IMR-90 (cell line): ENCODE data around the gene ARMH2. TPM values are rescaled to one million over a fixed set of nuclear protein-coding genes. Genes with fewer than 3 reads are reported as not detected.

Source experiments
- ATAC-seq: fragments of 200-7000 bp; cut with Tn5 transposase; 2 replicates; pipeline ENCODE4 v1.9.1; 2020; ENCODE audit warnings: low read depth, mild to moderate bottlenecking, moderate library complexity
- BruUV-seq: library from RNA; stranded (reverse); fragments of 400-500 nt; replicated peaks from 2 replicates; lab custom pipeline; 2021; lab: Mats Ljungman, UMichigan
- CTCF ChIA-PET: fragments of 300-600 bp; formaldehyde crosslinking; extraction: SDS; loops from one replicate; lab custom pipeline; 2021; ENCODE audit warnings: antibody characterized with exemption; lab: Yijun Ruan, JAX
- POLR2A ChIA-PET: fragments of 300-600 bp; sonication (Branson Sonifier 250); formaldehyde crosslinking; loops from one replicate; lab custom pipeline; 2022; ENCODE audit warnings: antibody characterized with exemption; ENCODE audit not compliant: unreplicated experiment; lab: Charles Lee
- DNase-seq: peaks from one replicate; pipeline ENCODE4 v3.0.0; 2013
- H2AFZ ChIP-seq: replicated peaks from 2 replicates; pipeline ENCODE3; 2013; ENCODE audit warnings: low read length, mild to moderate bottlenecking; ENCODE audit not compliant: poor library complexity
- H2AK5ac ChIP-seq: 2 replicates; pipeline ENCODE4 v1.6.1; 2013; ENCODE audit warnings: low read depth, low read length, inconsistent platforms
- H2AK9ac ChIP-seq: replicated peaks from 2 replicates; pipeline ENCODE3; 2013; ENCODE audit warnings: mild to moderate bottlenecking, low read depth, low read length, moderate library complexity; ENCODE audit not compliant: poor library complexity
- H2BK120ac ChIP-seq: 2 replicates; pipeline ENCODE4 v1.6.1; 2013; ENCODE audit warnings: low read depth, low read length, inconsistent platforms
- H2BK15ac ChIP-seq: 3 replicates; pipeline ENCODE4 v1.6.1; 2013; ENCODE audit warnings: low read depth, low read length, inconsistent platforms
- H2BK20ac ChIP-seq: 2 replicates; pipeline ENCODE4 v1.6.1; 2013; ENCODE audit warnings: low read depth, mild to moderate bottlenecking, inconsistent platforms, low read length, moderate library complexity
- H2BK5ac ChIP-seq: 2 replicates; pipeline ENCODE4 v1.6.1; 2013; ENCODE audit warnings: mild to moderate bottlenecking, low read depth, low read length, inconsistent platforms; ENCODE audit not compliant: poor library complexity, severe bottlenecking
- H3K14ac ChIP-seq: replicated peaks from 2 replicates; pipeline ENCODE4 v1.6.1; 2013; ENCODE audit warnings: low read depth, low read length, inconsistent platforms
- H3K18ac ChIP-seq: 2 replicates; pipeline ENCODE4 v1.6.1; 2013; ENCODE audit warnings: low read depth, low read length, control low read depth
- H3K23ac ChIP-seq: 2 replicates; pipeline ENCODE4 v1.6.1; 2013; ENCODE audit warnings: low read depth, low read length, inconsistent platforms
- H3K27ac ChIP-seq: 2 replicates; pipeline ENCODE4 v1.5.1; 2013; ENCODE audit warnings: mild to moderate bottlenecking, control low read depth, low read length; ENCODE audit not compliant: insufficient read depth
- H3K27me3 ChIP-seq: 2 replicates; pipeline ENCODE4 v1.6.1; 2013; ENCODE audit warnings: low read length; ENCODE audit not compliant: control insufficient read depth, insufficient read depth
- H3K36me3 ChIP-seq: 2 replicates; pipeline ENCODE4 v1.6.1; 2013; ENCODE audit warnings: low read length, mixed read lengths; ENCODE audit not compliant: control insufficient read depth, insufficient read depth
- H3K4ac ChIP-seq: 2 replicates; pipeline ENCODE4 v1.6.1; 2013; ENCODE audit warnings: low read depth, low read length, inconsistent platforms
- H3K4me1 ChIP-seq: 2 replicates; pipeline ENCODE4 v1.6.1; 2013; ENCODE audit warnings: low read length, mixed read lengths; ENCODE audit not compliant: control insufficient read depth, insufficient read depth
- H3K4me2 ChIP-seq: 2 replicates; pipeline ENCODE4 v1.6.1; 2013; ENCODE audit warnings: low read depth, mild to moderate bottlenecking, control low read depth, low read length, moderate library complexity
- H3K4me3 ChIP-seq: 2 replicates; pipeline ENCODE4 v1.5.1; 2013; ENCODE audit warnings: low read depth, mild to moderate bottlenecking, control low read depth, low read length, moderate library complexity; ENCODE audit not compliant: insufficient read depth
- H3K56ac ChIP-seq: 2 replicates; pipeline ENCODE4 v1.6.1; 2013; ENCODE audit warnings: low read length, inconsistent platforms; ENCODE audit not compliant: insufficient read depth; ENCODE audit errors: extremely low read depth
- H3K79me1 ChIP-seq, 2 experiments: 2 replicates each; pipeline ENCODE4 v1.6.1; 2013; ENCODE audit warnings: low read length in 2 of 2, inconsistent platforms in 1 of 2, low read depth in 1 of 2
- H3K9ac ChIP-seq: 2 replicates; pipeline ENCODE4 v1.6.1; 2013; ENCODE audit warnings: low read depth, low read length, control low read depth
- H3K9me1 ChIP-seq: 2 replicates; pipeline ENCODE4 v1.6.1; 2013; ENCODE audit warnings: low read length, inconsistent platforms; ENCODE audit not compliant: insufficient read depth
- H3K9me3 ChIP-seq: 2 replicates; pipeline ENCODE4 v1.6.1; 2013; ENCODE audit warnings: low read length; ENCODE audit not compliant: control insufficient read depth, insufficient read depth
- H4K20me1 ChIP-seq: 2 replicates; pipeline ENCODE4 v1.6.1; 2013; ENCODE audit warnings: low read length, inconsistent platforms; ENCODE audit not compliant: insufficient read depth
- H4K5ac ChIP-seq: 2 replicates; pipeline ENCODE4 v1.6.1; 2013; ENCODE audit warnings: mild to moderate bottlenecking, low read depth, low read length, control low read depth
- H4K8ac ChIP-seq, 2 experiments: 2 replicates each; pipeline ENCODE4 v1.6.1; 2013; ENCODE audit warnings: low read depth in 2 of 2, low read length in 2 of 2, control low read depth in 1 of 2, inconsistent platforms in 1 of 2
- H4K91ac ChIP-seq: 2 replicates; pipeline ENCODE4 v1.6.1; 2013; ENCODE audit warnings: low read depth, low read length, inconsistent platforms; ENCODE audit not compliant: insufficient read depth
- CHD1 ChIP-seq: IDR thresholded peaks from 2 replicates; pipeline ENCODE4 v1.6.1; 2012; ENCODE audit warnings: low read depth, low read length, improper control_type of control experiment
- MAFK ChIP-seq: IDR thresholded peaks from 2 replicates; pipeline ENCODE4 v1.6.1; 2012; ENCODE audit warnings: low read depth, low read length, improper control_type of control experiment
- MAZ ChIP-seq: IDR thresholded peaks from 2 replicates; pipeline ENCODE4 v1.6.1; 2012; ENCODE audit warnings: low read depth, mild to moderate bottlenecking, low read length, improper control_type of control experiment, moderate library complexity, borderline replicate concordance
- MXI1 ChIP-seq: IDR thresholded peaks from 2 replicates; pipeline ENCODE4 v1.6.1; 2012; ENCODE audit warnings: low read depth, mild to moderate bottlenecking, low read length, moderate library complexity, borderline replicate concordance
- RAD21 ChIP-seq: IDR thresholded peaks from 2 replicates; pipeline ENCODE4 v1.6.1; 2012; ENCODE audit warnings: low read length, improper control_type of control experiment
- RCOR1 ChIP-seq: IDR thresholded peaks from 2 replicates; pipeline ENCODE4 v1.6.1; 2012; ENCODE audit warnings: mild to moderate bottlenecking, low read length, improper control_type of control experiment; ENCODE audit not compliant: insufficient replicate concordance
- SMC3 ChIP-seq: fragments of 150-350 bp; IDR thresholded peaks from 2 replicates; pipeline ENCODE4 v1.6.1; 2016; ENCODE audit warnings: low read depth, mild to moderate bottlenecking, antibody characterized with exemption, low read length, moderate library complexity
- USF2 ChIP-seq: fragments of 150-350 bp; IDR thresholded peaks from 2 replicates; pipeline ENCODE4 v1.6.1; 2017; ENCODE audit warnings: mild to moderate bottlenecking, antibody characterized with exemption, low read length, low read depth
- WGBS, 2 experiments: methylation state at CpG; one replicate each; pipeline versions ENCODE4 v1.1.5 to v1.1.7; 2013; ENCODE audit warnings: missing lambda C conversion rate in 2 of 2; ENCODE audit not compliant: insufficient read length in 1 of 2; ENCODE audit errors: extremely low coverage in 2 of 2; 5-methylcytosine and 5-hydroxymethylcytosine counted together
- dilution Hi-C: fragments of 300-500 bp; cut with HindIII; formaldehyde crosslinking; loops from one replicate; pipeline ENCODE4 v1.14.3; 2018; ENCODE audit warnings: low sequenced_read_pairs; ENCODE audit not compliant: unreplicated experiment
- in situ Hi-C: fragments of 300-500 bp; cut with MboI; formaldehyde crosslinking; loops from 3 replicates; pipeline ENCODE4 v1.14.3; 2019; ENCODE audit warnings: low sequenced_read_pairs, inconsistent platforms, mixed read lengths
- intact Hi-C: fragments of 100-400 bp; cut with micrococcal nuclease; formaldehyde crosslinking; loops from 2 replicates; pipeline ENCODE4 v1.10.0; 2022
- polyA plus RNA-seq, 3 experiments: library from polyadenylated mRNA; depleted of rRNA; stranded (reverse); fragments of >200 nt; gene quantifications; 2 replicates each; pipeline ENCODE4 v1.2.3, GENCODE V29; 2012; ENCODE audit warnings: low replicate concordance in 1 of 3
- total RNA-seq: library from RNA; depleted of rRNA; stranded (reverse); fragments of >200 nt; gene quantifications from 2 replicates; pipeline ENCODE4 v1.2.3, GENCODE V29; 2012

Gene ARMH2
- total and polyA plus RNA-seq, 2 of the 4 experiments (the other 2 are of a cell fraction), result not detected

GRCh38 chr6:24799541-24799915 lies 811 bp upstream of the ARMH2 start:
- POLR2A ChIA-PET, result no interaction called here
- Histone ChIP-seq H3K4me2 (no peak overlapping the region), H3K4ac (no peak overlapping the region), H3K4me1 (peaks cover 10% of the 10 kb centered on the region), H4K91ac (no peak overlapping the region), H2AK5ac (no peak overlapping the region), H2BK5ac (no peak overlapping the region), H3K27me3 (no peaks in the 10 kb centered on the region), H4K8ac (no peak overlapping the region), H3K23ac (no peak overlapping the region), H2BK20ac (no peak overlapping the region), H4K20me1 (no peaks in the 10 kb centered on the region), H2BK15ac (no peak overlapping the region), H2AFZ (no peak overlapping the region), H3K4me3 (no peak overlapping the region), H3K36me3 (no peaks in the 10 kb centered on the region), H3K14ac (no peak overlapping the region), H3K18ac (no peak overlapping the region), H3K9me3 (no peaks in the 10 kb centered on the region), H3K79me1 (no peaks in the 10 kb centered on the region), H4K5ac (no peak overlapping the region), H2BK120ac (no peak overlapping the region), H3K9ac (no peak overlapping the region), H3K27ac (no peak overlapping the region), H3K56ac (no peak overlapping the region), H2AK9ac (no peak overlapping the region), H3K9me1 (no peaks in the 10 kb centered on the region)
- intact Hi-C loops, result loop anchor here (5.0 kb wide), 1 partner anchor 33 kb away; no protein-coding TSS in a partner anchor
- TF ChIP-seq CHD1 (no peak), SMC3 (no peak), MAFK (no peak), MAZ (no peak), RCOR1 (no peak), MXI1 (no peak), RAD21 (no peak), USF2 (no peak)
- 75% methylated on average over 1 of the region's 1 CpG; no CpG with 5 or more reads in 1 of the 2 experiments for WGBS, 2 experiments
- in situ Hi-C loops, result no loop called here
- no peak for ATAC-seq
- BruUV-seq, result no TSS peak
- dilution Hi-C loops, result no loop called here
- CTCF ChIA-PET, result no interaction called here
- no peak for DNase-seq
